Measurements from ENCODE around the gene PLOD3. TPM values are rescaled to one million over a fixed set of nuclear protein-coding genes. Genes with fewer than 3 reads are reported as not detected.

Gene PLOD3
- total and polyA plus RNA-seq, 2 donors from 2014 or later: 53.5 to 78.8 TPM

- H3K4me3 ChIP-seq (ENCODE audit: low read length in 3 of 3): peak within 1 kb of the TSS; percentile 86 to 99 (median 88)
- peak; percentile 84 for TF ChIP-seq CTCF (IDR thresholded peaks at IDR 0.05; ENCODE audit: borderline replicate concordance, extremely low read depth, insufficient read depth)
- H3K27ac ChIP-seq (ENCODE audit: low read depth in 2 of 2, low read length in 2 of 2): peak within 1 kb of the TSS; percentile 98 to 100
- DNase-seq (peak; percentile 94 to 98 (median 96)), FAIRE-seq (no peak)
- no peaks in the 10 kb centered on the region for H3K9me3 ChIP-seq (ENCODE audit: control insufficient read depth in 2 of 3, insufficient read depth in 1 of 3, low read length in 3 of 3)
- H3K4me1 ChIP-seq (ENCODE audit: control insufficient read depth in 2 of 3, insufficient read depth in 2 of 3, low read depth in 1 of 3, low read length in 3 of 3): peaks cover 0 to 17% (median 12%) of the 10 kb centered on the region in 3 donors
- peaks cover 0 to 3% (median 0%) of the 10 kb centered on the region in 3 donors for H3K36me3 ChIP-seq (ENCODE audit: control insufficient read depth in 2 of 3, insufficient read depth in 3 of 3, low read length in 3 of 3)
- no peaks in the 10 kb centered on the region for H3K27me3 ChIP-seq (ENCODE audit: control insufficient read depth, insufficient read depth, low read length)
- intact Hi-C loops (cut with DNase I): no loop called here
- H3K9ac ChIP-seq (ENCODE audit: low read length in 3 of 3): peak within 1 kb of the TSS; percentile 85 to 91 (median 90)
Observed at GRCh38 chr7:101244375-101245146, 27.2 kb upstream of the PLOD3 start, which contains the start of gene FIS1. Gene FIS1 (minus strand): TSS chr7:101245081. CDS start chr7:101245004, 77 bp downstream.

- Histone ChIP-seq H3K4me3 (ENCODE audit: low read length in 3 of 3) (peak overlapping the region; percentile 86 to 99 (median 88)), H3K9me3 (ENCODE audit: control insufficient read depth in 2 of 3, insufficient read depth in 1 of 3, low read length in 3 of 3) (no peaks in the 10 kb centered on the region), H3K9ac (ENCODE audit: low read length in 3 of 3) (peak overlapping the region in 2 of 3 donors; percentile 90 to 91), H3K36me3 (ENCODE audit: control insufficient read depth in 2 of 3, insufficient read depth in 3 of 3, low read length in 3 of 3) (peaks cover 0 to 3% (median 0%) of the 10 kb centered on the region in 3 donors), H3K4me1 (ENCODE audit: control insufficient read depth in 2 of 3, insufficient read depth in 2 of 3, low read depth in 1 of 3, low read length in 3 of 3) (peaks cover 0 to 18% (median 12%) of the 10 kb centered on the region in 3 donors), H3K27me3 (ENCODE audit: control insufficient read depth, insufficient read depth, low read length) (no peaks in the 10 kb centered on the region), H3K27ac (ENCODE audit: low read depth in 2 of 2, low read length in 2 of 2) (peak overlapping the region; percentile 98 to 100)
- FAIRE-seq (no peak), DNase-seq (peak in 2 of 5 donors; percentile 22 to 34)
- intact Hi-C loops (cut with DNase I): no loop called here
- no peak for TF ChIP-seq CTCF (IDR thresholded peaks at IDR 0.05; ENCODE audit: borderline replicate concordance, extremely low read depth, insufficient read depth)
Observed at GRCh38 chr7:101243646-101244374, 26.4 kb upstream of the PLOD3 start.

- no peaks in the 10 kb centered on the region for H3K9me3 ChIP-seq (ENCODE audit: control insufficient read depth in 2 of 3, insufficient read depth in 1 of 3, low read length in 3 of 3)
- H3K4me3 ChIP-seq (ENCODE audit: low read length in 3 of 3): no peak overlapping the region
- peaks cover 0 to 11% (median 0%) of the 10 kb centered on the region in 3 donors for H3K36me3 ChIP-seq (ENCODE audit: control insufficient read depth in 2 of 3, insufficient read depth in 3 of 3, low read length in 3 of 3)
- DNase-seq: no peak
- H3K9ac ChIP-seq (ENCODE audit: low read length in 3 of 3): no peak overlapping the region
- intact Hi-C loops (cut with DNase I): no loop called here
- no peak overlapping the region for H3K27ac ChIP-seq (ENCODE audit: low read depth in 2 of 2, low read length in 2 of 2)
- no peak for FAIRE-seq
- TF ChIP-seq CTCF (IDR thresholded peaks at IDR 0.05; ENCODE audit: borderline replicate concordance, extremely low read depth, insufficient read depth): no peak
- peaks cover 0 to 26% (median 12%) of the 10 kb centered on the region in 3 donors for H3K4me1 ChIP-seq (ENCODE audit: control insufficient read depth in 2 of 3, insufficient read depth in 2 of 3, low read depth in 1 of 3, low read length in 3 of 3)
- H3K27me3 ChIP-seq (ENCODE audit: control insufficient read depth, insufficient read depth, low read length): no peaks in the 10 kb centered on the region
Observed at GRCh38 chr7:101241443-101242349, 24.3 kb upstream of the PLOD3 start.
